ENCODE results near the gene SLAMF6. TPM values are rescaled to one million over a fixed set of nuclear protein-coding genes. Genes with fewer than 3 reads are reported as not detected.
A peak's percentile ranks its signal among the peaks of the same experiment; 100 is the strongest.

Gene SLAMF6
- total and polyA plus RNA-seq, 10 of the 15 experiments (the other 5 are each of a cell fraction or from before 2014, with no cell fraction given), result 20.5 to 89.6 (median 36.5) TPM

GRCh38 chr1:160550572-160551034, 27.5 kb upstream of the SLAMF6 start (continued):
- TF ChIP-seq SKIL (IDR thresholded peaks at IDR 0.05; ENCODE audit: low read depth, poor library complexity, severe bottlenecking) (no peak), WRNIP1 (IDR thresholded peaks at IDR 0.05; ENCODE audit: borderline replicate concordance, low read depth, low read length) (no peak), ATF2 (IDR thresholded peaks at IDR 0.05; ENCODE audit: low read length) (no peak), SPI1 (IDR thresholded peaks at IDR 0.05; ENCODE audit: borderline replicate concordance, insufficient read depth, low read depth, low read length) (no peak), RELA (IDR thresholded peaks at IDR 0.05; ENCODE audit: borderline replicate concordance, partially characterized antibody) (no peak), ZNF384 (IDR thresholded peaks at IDR 0.05; ENCODE audit: borderline replicate concordance, low read depth, low read length) (no peak), CBX3 (IDR thresholded peaks at IDR 0.05; ENCODE audit: borderline replicate concordance, low read depth) (no peak), EZH2 (IDR thresholded peaks at IDR 0.05; ENCODE audit: borderline replicate concordance, control insufficient read depth, low read depth, low read length) (no peak), IRF5 (IDR thresholded peaks at IDR 0.05; ENCODE audit: borderline replicate concordance) (no peak), MYC (IDR thresholded peaks at IDR 0.05; ENCODE audit: insufficient read depth, insufficient read length, insufficient replicate concordance, low read length, severe bottlenecking) (no peak), ZNF207 (IDR thresholded peaks at IDR 0.05; ENCODE audit: borderline replicate concordance) (no peak), STAT3 (IDR thresholded peaks at IDR 0.05; ENCODE audit: low read depth, low read length) (no peak), PAX5 (IDR thresholded peaks at IDR 0.05; ENCODE audit: borderline replicate concordance, low read depth, low read length) (no peak), CEBPB (IDR thresholded peaks at IDR 0.05; ENCODE audit: borderline replicate concordance in 1 of 2, low read depth in 2 of 2, low read length in 2 of 2) (no peak), LARP7 (IDR thresholded peaks at IDR 0.05) (0 out of 2 replicates have a peak, but pooled peaks have one; percentile 6), YBX1 (IDR thresholded peaks at IDR 0.05) (no peak), NFYB (IDR thresholded peaks at IDR 0.05; ENCODE audit: insufficient read depth, low read depth, low read length) (no peak), REST (IDR thresholded peaks at IDR 0.05; ENCODE audit: low read depth, low read length) (no peak), FOS (IDR thresholded peaks at IDR 0.05; ENCODE audit: borderline replicate concordance, extremely low read depth, insufficient read length) (no peak), CREM (IDR thresholded peaks at IDR 0.05; ENCODE audit: low read depth) (0 out of 2 replicates have a peak, but pooled peaks have one; percentile 9), HDAC2 (IDR thresholded peaks at IDR 0.05) (no peak), FOXM1 (IDR thresholded peaks at IDR 0.05; ENCODE audit: low read depth, low read length) (no peak)
